ENCODE data around the gene PICK1.

Gene PICK1

GRCh38 chr22:38036392-38037062 is 20.7 kb upstream of the PICK1 start:
- no peak for TF ChIP-seq RAD21 (IDR thresholded peaks at IDR 0.05; ENCODE audit: low read depth)
- no peak for TF ChIP-seq NFIC (IDR thresholded peaks at IDR 0.05)
- no peak for TF ChIP-seq EGR1 (IDR thresholded peaks at IDR 0.05)
- no peak for TF ChIP-seq YY1 (IDR thresholded peaks at IDR 0.05; ENCODE audit: low read depth)
- no peak for TF ChIP-seq USF1 (IDR thresholded peaks at IDR 0.05)
- no peak for TF ChIP-seq REST (IDR thresholded peaks at IDR 0.05; ENCODE audit: low read depth)
- no peak for TF ChIP-seq TEAD4 (IDR thresholded peaks at IDR 0.05)
- no peak for TF ChIP-seq CEBPB (IDR thresholded peaks at IDR 0.05)
- no peak for TF ChIP-seq TCF12 (IDR thresholded peaks at IDR 0.05; ENCODE audit: low read depth)
- TF ChIP-seq EP300 (IDR thresholded peaks at IDR 0.05; ENCODE audit: borderline replicate concordance): no peak
- TF ChIP-seq FOXM1 (IDR thresholded peaks at IDR 0.05; ENCODE audit: borderline replicate concordance, low read depth): no peak
- no peak for TF ChIP-seq ZBTB7A (IDR thresholded peaks at IDR 0.05; ENCODE audit: low read depth)
- TF ChIP-seq TAF1 (IDR thresholded peaks at IDR 0.05; ENCODE audit: low read depth): no peak
- TF ChIP-seq CREB1 (IDR thresholded peaks at IDR 0.05; ENCODE audit: low read depth): no peak
- no peak for TF ChIP-seq MAX (IDR thresholded peaks at IDR 0.05)

- TF ChIP-seq TAF1 (IDR thresholded peaks at IDR 0.05; ENCODE audit: low read depth): no peak
- TF ChIP-seq MAX (IDR thresholded peaks at IDR 0.05): no peak
- TF ChIP-seq ZBTB7A (IDR thresholded peaks at IDR 0.05; ENCODE audit: low read depth): no peak
- TF ChIP-seq TEAD4 (IDR thresholded peaks at IDR 0.05): no peak
- TF ChIP-seq YY1 (IDR thresholded peaks at IDR 0.05; ENCODE audit: low read depth): no peak
- no peak for TF ChIP-seq RAD21 (IDR thresholded peaks at IDR 0.05; ENCODE audit: low read depth)
- TF ChIP-seq EGR1 (IDR thresholded peaks at IDR 0.05): no peak
- no peak for TF ChIP-seq CEBPB (IDR thresholded peaks at IDR 0.05)
- TF ChIP-seq USF1 (IDR thresholded peaks at IDR 0.05): no peak
- TF ChIP-seq FOXM1 (IDR thresholded peaks at IDR 0.05; ENCODE audit: borderline replicate concordance, low read depth): no peak
- TF ChIP-seq TCF12 (IDR thresholded peaks at IDR 0.05; ENCODE audit: low read depth): no peak
- no peak for TF ChIP-seq NFIC (IDR thresholded peaks at IDR 0.05)
- no peak for TF ChIP-seq CREB1 (IDR thresholded peaks at IDR 0.05; ENCODE audit: low read depth)
Observed at GRCh38 chr22:38038426-38038825, 18.8 kb upstream of the PICK1 start.

- no peak for TF ChIP-seq REST (IDR thresholded peaks at IDR 0.05; ENCODE audit: low read depth)
- no peak for TF ChIP-seq MAX (IDR thresholded peaks at IDR 0.05)
- no peak for TF ChIP-seq CREB1 (IDR thresholded peaks at IDR 0.05; ENCODE audit: low read depth)
- no peak for TF ChIP-seq NFIC (IDR thresholded peaks at IDR 0.05)
- TF ChIP-seq FOXM1 (IDR thresholded peaks at IDR 0.05; ENCODE audit: borderline replicate concordance, low read depth): no peak
Observed at GRCh38 chr22:38038890-38039812, 18.1 kb upstream of the PICK1 start.

GRCh38 chr22:38040953-38041759 is 16.0 kb upstream of the PICK1 start:
- TF ChIP-seq ZBTB7A (IDR thresholded peaks at IDR 0.05; ENCODE audit: low read depth) (no peak), NFIC (IDR thresholded peaks at IDR 0.05) (no peak), EP300 (IDR thresholded peaks at IDR 0.05; ENCODE audit: borderline replicate concordance) (no peak), CEBPB (IDR thresholded peaks at IDR 0.05) (no peak), TEAD4 (IDR thresholded peaks at IDR 0.05) (no peak), RAD21 (IDR thresholded peaks at IDR 0.05; ENCODE audit: low read depth) (no peak), USF1 (IDR thresholded peaks at IDR 0.05) (no peak), FOXM1 (IDR thresholded peaks at IDR 0.05; ENCODE audit: borderline replicate concordance, low read depth) (no peak), EGR1 (IDR thresholded peaks at IDR 0.05) (no peak), YY1 (IDR thresholded peaks at IDR 0.05; ENCODE audit: low read depth) (no peak), REST (IDR thresholded peaks at IDR 0.05; ENCODE audit: low read depth) (no peak), TCF12 (IDR thresholded peaks at IDR 0.05; ENCODE audit: low read depth) (no peak), CREB1 (IDR thresholded peaks at IDR 0.05; ENCODE audit: low read depth) (no peak), TAF1 (IDR thresholded peaks at IDR 0.05; ENCODE audit: low read depth) (no peak), MAX (IDR thresholded peaks at IDR 0.05) (no peak)
